ENCODE measurements around the gene AP1S3.

Gene AP1S3

GRCh38 chr2:223759569-223760430 lies 77.6 kb downstream of the AP1S3 start:
- no peak for DNase-seq (ENCODE audit: low read depth)

GRCh38 chr2:223758131-223758840 lies 79.1 kb downstream of the AP1S3 start:
- DNase-seq (ENCODE audit: low read depth): no peak

GRCh38 chr2:223753940-223754339 lies 83.4 kb downstream of the AP1S3 start:
- no peak for DNase-seq (ENCODE audit: low read depth)

- no peak for DNase-seq (ENCODE audit: low read depth)
Observed at GRCh38 chr2:223751012-223751411, 86.4 kb downstream of the AP1S3 start.

GRCh38 chr2:223747392-223748042 lies 89.9 kb downstream of the AP1S3 start:
- DNase-seq (ENCODE audit: low read depth): no peak

GRCh38 chr2:223746611-223747010 lies 90.8 kb downstream of the AP1S3 start:
- DNase-seq (ENCODE audit: low read depth): no peak

- DNase-seq (ENCODE audit: low read depth): no peak
Observed at GRCh38 chr2:223744580-223744979, 92.8 kb downstream of the AP1S3 start.

GRCh38 chr2:223740679-223741078 lies 96.7 kb downstream of the AP1S3 start:
- no peak for DNase-seq (ENCODE audit: low read depth)

GRCh38 chr2:223737207-223737606 lies 100.2 kb downstream of the AP1S3 start:
- no peak for DNase-seq (ENCODE audit: low read depth)

GRCh38 chr2:223736488-223736887 lies 100.9 kb downstream of the AP1S3 start:
- no peak for DNase-seq (ENCODE audit: low read depth)

GRCh38 chr2:223735659-223736244 lies 101.6 kb downstream of the AP1S3 start:
- peak; percentile 86 for DNase-seq (ENCODE audit: low read depth)

GRCh38 chr2:223735035-223735640 lies 102.2 kb downstream of the AP1S3 start:
- no peak for DNase-seq (ENCODE audit: low read depth)

- DNase-seq (ENCODE audit: low read depth): no peak
Observed at GRCh38 chr2:223734346-223734745, 103.0 kb downstream of the AP1S3 start.

GRCh38 chr2:223732346-223732745 lies 105.0 kb downstream of the AP1S3 start:
- no peak for DNase-seq (ENCODE audit: low read depth)

- DNase-seq (ENCODE audit: low read depth): no peak
Observed at GRCh38 chr2:223731503-223731902, 105.9 kb downstream of the AP1S3 start.

GRCh38 chr2:223729781-223730180 lies 107.6 kb downstream of the AP1S3 start:
- DNase-seq (ENCODE audit: low read depth): no peak

- no peak for DNase-seq (ENCODE audit: low read depth)
Observed at GRCh38 chr2:223727562-223727961, 109.8 kb downstream of the AP1S3 start.

GRCh38 chr2:223725986-223726970 lies 111.1 kb downstream of the AP1S3 start:
- no peak for DNase-seq (ENCODE audit: low read depth)

GRCh38 chr2:223725494-223725893 lies 111.9 kb downstream of the AP1S3 start:
- DNase-seq (ENCODE audit: low read depth): peak; percentile 90

- DNase-seq (ENCODE audit: low read depth): no peak
Observed at GRCh38 chr2:223724861-223725260, 112.5 kb downstream of the AP1S3 start.

- no peak for DNase-seq (ENCODE audit: low read depth)
Observed at GRCh38 chr2:223723954-223724411, 113.4 kb downstream of the AP1S3 start.

All from GM04504 (cell line).